22Rv1 (cell line): ENCODE measurements around the gene AJM1.

Source experiments
- CTCF ChIP-seq: fragments of 450-650 bp; IDR thresholded peaks from 2 replicates; pipeline ENCODE4 v1.5.1; 2017; ENCODE audit warnings: mild to moderate bottlenecking
- ZFX ChIP-seq: fragments of 450-650 bp; IDR thresholded peaks from 2 replicates; pipeline ENCODE4 v1.6.1; 2017; ENCODE audit warnings: antibody characterized with exemption, borderline replicate concordance

DNA sequence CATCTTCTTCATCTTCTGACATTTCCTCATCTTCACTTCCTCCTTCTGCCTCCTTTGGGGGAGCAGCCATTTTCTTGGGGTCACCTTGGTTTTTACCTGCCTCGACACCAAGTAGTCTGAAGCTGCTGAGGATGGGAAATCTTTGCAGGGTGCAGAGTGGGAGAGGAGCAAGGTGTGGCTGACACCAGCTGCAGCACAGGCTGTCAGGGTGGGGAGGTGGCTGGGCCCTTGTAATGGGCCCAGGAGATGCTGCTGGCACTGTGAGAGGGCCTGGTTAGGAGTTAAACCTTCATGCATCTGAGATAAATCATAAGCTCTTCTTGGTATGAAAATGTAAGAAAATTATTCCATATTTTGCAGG lies 26.9 kb upstream of the AJM1 start:
- TF ChIP-seq CTCF (no peak), ZFX (no peak)
